Measurements from ENCODE around the gene CFAP73.

DNA sequence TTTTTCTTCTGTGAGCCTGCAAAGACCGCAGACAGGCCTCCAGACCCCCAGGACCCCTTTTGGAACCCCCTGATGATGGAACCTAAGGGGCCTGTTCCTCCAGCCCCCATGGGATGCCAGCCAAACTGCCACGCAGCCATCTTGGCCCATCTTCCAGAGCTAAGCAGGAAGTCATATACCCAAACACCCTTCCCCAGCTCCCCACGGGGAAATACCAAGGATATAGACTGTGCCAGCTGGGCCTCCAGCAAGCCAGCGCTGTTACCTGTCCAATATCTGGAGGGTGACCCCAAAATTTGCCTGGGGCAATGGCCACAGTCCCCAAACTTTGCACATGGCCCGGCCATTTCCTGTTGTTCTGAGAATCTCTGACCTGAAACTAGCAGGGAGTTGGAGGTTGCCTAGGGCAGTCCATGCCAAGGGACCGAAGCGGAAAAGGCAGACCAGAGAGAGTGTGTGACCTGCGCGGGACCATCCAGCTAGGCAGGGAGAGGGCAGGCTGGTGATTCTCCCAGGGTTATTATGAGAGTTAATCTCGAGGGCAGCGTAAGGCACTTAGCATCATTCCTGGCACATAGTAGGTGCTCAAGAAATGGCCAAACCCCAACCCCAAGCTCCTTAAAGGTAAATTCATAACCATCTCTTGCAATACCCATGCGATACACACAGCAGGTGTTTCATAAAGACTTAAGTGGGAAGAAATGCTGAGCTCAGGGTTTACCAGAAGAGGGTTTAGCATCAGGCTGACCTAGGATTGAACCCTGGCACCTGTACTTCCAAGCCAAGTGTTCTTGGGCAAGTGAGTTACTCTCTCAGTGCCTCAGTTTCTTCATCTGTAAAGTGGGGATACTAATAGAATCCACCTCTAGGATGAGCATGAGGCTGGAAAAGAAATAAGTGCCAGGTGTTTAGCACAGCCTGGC is 11.4 kb upstream of the CFAP73 start:
- TF ChIP-seq, protein P1, sequence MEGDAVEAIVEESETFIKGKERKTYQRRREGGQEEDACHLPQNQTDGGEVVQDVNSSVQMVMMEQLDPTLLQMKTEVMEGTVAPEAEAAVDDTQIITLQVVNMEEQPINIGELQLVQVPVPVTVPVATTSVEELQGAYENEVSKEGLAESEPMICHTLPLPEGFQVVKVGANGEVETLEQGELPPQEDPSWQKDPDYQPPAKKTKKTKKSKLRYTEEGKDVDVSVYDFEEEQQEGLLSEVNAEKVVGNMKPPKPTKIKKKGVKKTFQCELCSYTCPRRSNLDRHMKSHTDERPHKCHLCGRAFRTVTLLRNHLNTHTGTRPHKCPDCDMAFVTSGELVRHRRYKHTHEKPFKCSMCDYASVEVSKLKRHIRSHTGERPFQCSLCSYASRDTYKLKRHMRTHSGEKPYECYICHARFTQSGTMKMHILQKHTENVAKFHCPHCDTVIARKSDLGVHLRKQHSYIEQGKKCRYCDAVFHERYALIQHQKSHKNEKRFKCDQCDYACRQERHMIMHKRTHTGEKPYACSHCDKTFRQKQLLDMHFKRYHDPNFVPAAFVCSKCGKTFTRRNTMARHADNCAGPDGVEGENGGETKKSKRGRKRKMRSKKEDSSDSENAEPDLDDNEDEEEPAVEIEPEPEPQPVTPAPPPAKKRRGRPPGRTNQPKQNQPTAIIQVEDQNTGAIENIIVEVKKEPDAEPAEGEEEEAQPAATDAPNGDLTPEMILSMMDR (conservative IDR thresholded peaks at IDR 0.05) = no peak
- TF ChIP-seq ZFX (IDR thresholded peaks at IDR 0.05) = no peak
